Measurements from ENCODE around the gene HMCN2.
A peak's percentile ranks its signal among the peaks of the same experiment; 100 is the strongest.

The HMCN2 gene

GRCh38 chr9:130296783-130297055 lies 31.2 kb downstream of the HMCN2 start:
- DNase-seq (ENCODE audit: low read depth), result no peak

DNA sequence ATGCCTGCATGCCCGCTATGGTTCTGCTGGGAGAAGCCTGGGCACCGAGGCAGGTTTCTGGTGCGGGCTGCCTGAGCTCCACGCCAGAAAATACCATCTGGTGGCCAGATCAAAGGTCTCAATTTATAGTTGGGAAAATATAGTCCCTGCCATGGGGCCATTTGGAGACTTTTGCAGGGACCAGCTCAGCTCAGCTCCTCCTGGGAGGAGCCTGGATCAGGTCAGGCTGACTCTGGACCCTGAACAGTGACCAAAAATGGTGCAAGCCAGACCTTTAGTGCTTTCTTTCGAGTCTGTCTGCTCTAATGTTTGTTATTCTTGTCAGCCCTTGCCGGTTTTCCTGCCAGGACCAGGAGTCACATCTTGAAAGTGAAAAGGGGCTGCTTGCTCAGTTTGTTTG lies 31.8 kb downstream of the HMCN2 start:
- no peak for TF ChIP-seq CTCF (conservative IDR thresholded peaks at IDR 0.05; ENCODE audit: control insufficient read depth, insufficient read depth, low read depth, low read length)
- no peak overlapping the region for H3K4me3 ChIP-seq (ENCODE audit: control insufficient read depth, low read depth, low read length)
- no peak for DNase-seq (ENCODE audit: low read depth)

More at GRCh38 chr9:130296783-130297055, 31.2 kb downstream of the HMCN2 start:
- H3K4me3 ChIP-seq (ENCODE audit: control insufficient read depth, low read depth, low read length), result no peak overlapping the region
- TF ChIP-seq CTCF (conservative IDR thresholded peaks at IDR 0.05; ENCODE audit: control insufficient read depth, insufficient read depth, low read depth, low read length), result no peak

- DNase-seq (ENCODE audit: low read depth), result no peak
- no peak overlapping the region for H3K4me3 ChIP-seq (ENCODE audit: control insufficient read depth, low read depth, low read length)
- TF ChIP-seq CTCF (conservative IDR thresholded peaks at IDR 0.05; ENCODE audit: control insufficient read depth, insufficient read depth, low read depth, low read length), result no peak
Observed at GRCh38 chr9:130298662-130299279, 33.2 kb downstream of the HMCN2 start.

DNA sequence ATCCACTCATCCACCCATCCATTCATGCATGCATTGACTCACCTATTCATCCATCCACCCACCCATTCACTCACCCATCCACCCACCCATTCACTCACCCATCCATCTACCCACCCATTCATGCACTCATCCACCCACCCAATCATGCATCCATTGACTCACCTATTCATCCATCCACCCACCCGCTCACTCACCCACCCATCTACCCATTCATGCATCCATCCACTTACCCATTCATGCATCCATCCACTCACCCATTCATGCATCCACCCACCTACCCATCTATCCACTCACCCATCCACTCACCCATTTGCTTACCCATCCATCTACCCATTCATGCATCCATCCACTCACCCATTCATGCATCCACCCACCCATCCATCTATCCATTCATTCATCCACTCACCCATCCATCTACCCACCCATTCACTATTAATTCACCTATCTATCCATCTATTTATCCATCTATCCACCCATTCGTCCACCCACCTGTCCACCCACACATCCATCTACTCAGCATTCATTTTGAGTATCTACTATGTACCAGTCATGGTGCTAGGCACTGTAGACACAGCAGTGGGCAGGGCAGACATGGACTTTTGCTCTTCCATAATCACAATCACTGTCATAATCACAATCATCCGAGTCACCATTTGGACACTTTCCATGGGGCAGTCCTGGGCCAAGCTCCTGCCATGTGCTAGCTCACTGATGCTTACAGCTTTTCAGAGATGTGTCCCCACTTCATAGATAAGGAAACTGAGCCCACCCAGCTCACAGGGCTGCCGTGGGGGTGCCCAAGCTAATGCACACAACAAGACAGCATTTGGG lies 34.4 kb downstream of the HMCN2 start:
- no peak overlapping the region for H3K4me3 ChIP-seq (ENCODE audit: control insufficient read depth, low read depth, low read length)
- DNase-seq (ENCODE audit: low read depth), result peak; percentile 43
- no peak for TF ChIP-seq CTCF (conservative IDR thresholded peaks at IDR 0.05; ENCODE audit: control insufficient read depth, insufficient read depth, low read depth, low read length)

GRCh38 chr9:130300739-130301138 lies 35.2 kb downstream of the HMCN2 start:
- H3K4me3 ChIP-seq (ENCODE audit: control insufficient read depth, low read depth, low read length), result no peak overlapping the region
- no peak for TF ChIP-seq CTCF (conservative IDR thresholded peaks at IDR 0.05; ENCODE audit: control insufficient read depth, insufficient read depth, low read depth, low read length)
- no peak for DNase-seq (ENCODE audit: low read depth)

GRCh38 chr9:130301483-130302286 lies 36.1 kb downstream of the HMCN2 start:
- no peak overlapping the region for H3K4me3 ChIP-seq (ENCODE audit: control insufficient read depth, low read depth, low read length)
- peak; percentile 73 for DNase-seq (ENCODE audit: low read depth)
- no peak for TF ChIP-seq CTCF (conservative IDR thresholded peaks at IDR 0.05; ENCODE audit: control insufficient read depth, insufficient read depth, low read depth, low read length)

Measured in fibroblast of mammary gland (primary cell).